ENCODE data around the gene BTBD2.

DNA sequence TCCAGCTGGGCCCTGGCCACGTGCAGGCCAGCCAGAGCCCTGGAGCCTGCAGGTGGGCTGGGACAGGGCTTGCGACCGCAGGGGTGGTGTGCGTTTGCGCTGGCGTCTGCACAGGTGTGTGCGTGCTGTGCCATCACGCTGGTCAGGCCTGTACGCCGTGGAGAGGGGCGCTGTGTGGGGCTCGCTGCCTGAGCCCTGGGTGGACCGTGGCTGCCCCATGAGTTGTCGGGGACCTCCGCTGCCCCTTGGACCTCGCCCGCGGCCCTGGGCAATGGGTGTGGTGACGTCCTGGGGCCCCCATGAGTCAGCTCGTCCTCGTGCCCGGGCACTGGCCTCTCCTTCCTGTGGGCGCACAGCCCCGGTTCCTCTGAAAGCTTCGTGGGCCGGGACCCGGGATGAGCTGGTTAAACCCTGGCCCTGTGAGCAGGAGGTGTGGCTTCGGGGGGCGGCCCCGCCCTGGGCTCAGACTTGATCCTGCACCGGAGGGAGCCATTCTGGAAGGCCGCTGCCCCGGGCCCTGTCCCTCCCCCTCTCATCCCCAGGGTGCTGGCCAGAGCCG, 67.8 kb downstream of the BTBD2 start:
- no peak for TF ChIP-seq POLR2A (IDR thresholded peaks at IDR 0.05; ENCODE audit: control extremely low read depth in 1 of 2, low read depth in 2 of 2, low read length in 2 of 2)
- no peak for TF ChIP-seq CTCF (IDR thresholded peaks at IDR 0.05; ENCODE audit: control extremely low read depth in 1 of 3, insufficient read depth in 1 of 3, low read depth in 1 of 3, low read length in 3 of 3)
- TF ChIP-seq HDAC6 (IDR thresholded peaks at IDR 0.05; ENCODE audit: low read depth, low read length) = no peak
- TF ChIP-seq, protein P1, sequence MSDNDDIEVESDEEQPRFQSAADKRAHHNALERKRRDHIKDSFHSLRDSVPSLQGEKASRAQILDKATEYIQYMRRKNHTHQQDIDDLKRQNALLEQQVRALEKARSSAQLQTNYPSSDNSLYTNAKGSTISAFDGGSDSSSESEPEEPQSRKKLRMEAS (IDR thresholded peaks at IDR 0.05) = no peak
- no peak for TF ChIP-seq BACH1 (IDR thresholded peaks at IDR 0.05; ENCODE audit: low read length)
- TF ChIP-seq RXRA (IDR thresholded peaks at IDR 0.05; ENCODE audit: insufficient read depth, low read depth, low read length) = no peak
- TF ChIP-seq KDM1A (IDR thresholded peaks at IDR 0.05; ENCODE audit: borderline replicate concordance, low read length) = no peak
